Measurements from ENCODE around the gene TECR. TPM values are rescaled to one million over a fixed set of nuclear protein-coding genes. Genes with fewer than 3 reads are reported as not detected.

TECR gene
- total RNA-seq, 4 donors from 2014 or later, result 4.6 to 68.2 (median 33.9) TPM

DNA sequence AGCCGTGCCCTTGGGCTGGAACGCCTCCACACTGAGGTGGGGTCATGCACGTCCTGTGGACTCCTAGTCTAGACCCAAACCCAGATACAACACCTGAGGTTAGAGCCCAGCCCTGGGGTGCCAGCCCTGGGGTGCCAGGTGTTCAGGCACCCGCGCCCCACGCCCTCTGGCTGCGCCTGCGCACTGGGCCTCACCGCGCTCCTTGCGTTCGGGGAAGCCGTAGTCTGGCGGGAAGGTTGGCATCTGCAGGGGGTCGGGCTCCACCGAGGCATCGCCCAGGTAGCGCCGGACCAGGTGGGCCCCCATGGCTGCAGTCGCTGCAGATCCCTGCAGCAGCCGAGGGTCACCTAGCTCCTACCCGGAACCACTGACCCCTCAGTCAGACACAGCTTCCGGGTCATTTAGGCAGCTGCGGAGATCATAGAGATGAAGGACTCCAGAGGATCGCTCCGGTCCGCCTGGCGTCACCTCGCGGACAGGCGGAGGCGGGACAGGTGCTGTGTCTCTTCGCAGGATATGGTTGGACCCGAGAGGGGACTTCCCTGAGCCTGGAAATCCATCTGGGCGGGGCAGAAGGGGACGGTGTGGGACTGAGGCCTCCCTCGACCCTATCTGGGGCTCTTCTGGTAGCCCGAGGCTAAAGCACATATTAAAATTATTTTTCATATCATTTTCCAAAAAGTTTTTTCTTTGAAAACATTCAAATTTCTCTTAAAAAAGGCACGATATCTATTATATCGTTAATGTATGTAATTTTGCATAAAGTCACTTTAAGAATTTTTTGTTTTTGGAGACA is 42.5 kb downstream of the TECR start, which contains the start of gene NDUFB7:
NDUFB7 (minus strand) TSS at position 372 of the 796 bp plus-strand sequence; CDS start at position 306, 66 bp downstream.
- no peaks in the 10 kb centered on the region for H3K9me3 ChIP-seq
- peak within 1 kb of the TSS; percentile 72 to 92 for H3K4me3 ChIP-seq
- H3K27ac ChIP-seq, result peak within 1 kb of the TSS; percentile 63 to 73
- H3K27me3 ChIP-seq, result no peaks in the 10 kb centered on the region
- no peaks in the 10 kb centered on the region for H3K36me3 ChIP-seq
- peak; percentile 88 to 89 for DNase-seq
- TF ChIP-seq POLR2A (IDR thresholded peaks at IDR 0.05), result peak in 1 of 2 donors; percentile 63
- TF ChIP-seq, protein P1, sequence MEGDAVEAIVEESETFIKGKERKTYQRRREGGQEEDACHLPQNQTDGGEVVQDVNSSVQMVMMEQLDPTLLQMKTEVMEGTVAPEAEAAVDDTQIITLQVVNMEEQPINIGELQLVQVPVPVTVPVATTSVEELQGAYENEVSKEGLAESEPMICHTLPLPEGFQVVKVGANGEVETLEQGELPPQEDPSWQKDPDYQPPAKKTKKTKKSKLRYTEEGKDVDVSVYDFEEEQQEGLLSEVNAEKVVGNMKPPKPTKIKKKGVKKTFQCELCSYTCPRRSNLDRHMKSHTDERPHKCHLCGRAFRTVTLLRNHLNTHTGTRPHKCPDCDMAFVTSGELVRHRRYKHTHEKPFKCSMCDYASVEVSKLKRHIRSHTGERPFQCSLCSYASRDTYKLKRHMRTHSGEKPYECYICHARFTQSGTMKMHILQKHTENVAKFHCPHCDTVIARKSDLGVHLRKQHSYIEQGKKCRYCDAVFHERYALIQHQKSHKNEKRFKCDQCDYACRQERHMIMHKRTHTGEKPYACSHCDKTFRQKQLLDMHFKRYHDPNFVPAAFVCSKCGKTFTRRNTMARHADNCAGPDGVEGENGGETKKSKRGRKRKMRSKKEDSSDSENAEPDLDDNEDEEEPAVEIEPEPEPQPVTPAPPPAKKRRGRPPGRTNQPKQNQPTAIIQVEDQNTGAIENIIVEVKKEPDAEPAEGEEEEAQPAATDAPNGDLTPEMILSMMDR (IDR thresholded peaks at IDR 0.05), result peak; percentile 77 to 94 (median 86)
- peaks cover 6 to 11% of the 10 kb centered on the region in 2 donors for H3K4me1 ChIP-seq
- intact Hi-C loops (cut with DNase I; ENCODE audit: low total_unique reads), result no loop called here

GRCh38 chr19:14575428-14575980 is 46.1 kb downstream of the TECR start:
- no peak overlapping the region for H3K4me3 ChIP-seq
- intact Hi-C loops (cut with DNase I; ENCODE audit: low total_unique reads), result no loop called here
- H3K27me3 ChIP-seq, result no peaks in the 10 kb centered on the region
- no peaks in the 10 kb centered on the region for H3K36me3 ChIP-seq
- no peak for TF ChIP-seq POLR2A (IDR thresholded peaks at IDR 0.05)
- TF ChIP-seq, protein P1 (IDR thresholded peaks at IDR 0.05), result no peak
- no peak overlapping the region for H3K27ac ChIP-seq
- H3K9me3 ChIP-seq, result no peaks in the 10 kb centered on the region
- DNase-seq, result no peak
- H3K4me1 ChIP-seq, result peaks cover 6 to 9% of the 10 kb centered on the region in 2 donors

DNA sequence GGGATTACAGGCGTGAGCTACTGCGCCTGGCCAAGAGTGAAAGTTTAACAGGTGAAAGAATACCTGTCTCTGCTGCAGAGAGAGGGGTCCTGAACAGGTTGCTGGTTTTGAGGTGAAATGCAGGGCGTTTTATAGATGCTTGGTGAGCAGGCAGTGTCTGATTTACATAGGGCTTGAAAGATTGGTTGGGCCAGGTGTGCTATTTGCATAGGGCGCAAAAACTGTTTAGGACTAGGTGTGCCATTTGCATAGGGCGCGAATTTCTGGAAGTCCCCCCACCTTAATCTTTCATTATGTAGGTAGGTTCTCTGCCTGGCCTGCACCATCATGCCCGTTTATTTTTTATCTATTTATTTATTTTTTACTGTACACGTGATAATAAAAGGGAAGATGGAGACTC is 47.0 kb downstream of the TECR start:
- Histone ChIP-seq H3K36me3 (no peaks in the 10 kb centered on the region), H3K4me3 (no peak overlapping the region), H3K4me1 (peaks cover 0 to under 1% of the 10 kb centered on the region in 2 donors), H3K9me3 (no peaks in the 10 kb centered on the region), H3K27ac (no peak overlapping the region), H3K27me3 (no peaks in the 10 kb centered on the region)
- TF ChIP-seq, protein P1 (IDR thresholded peaks at IDR 0.05), result no peak
- TF ChIP-seq POLR2A (IDR thresholded peaks at IDR 0.05), result no peak
- intact Hi-C loops (cut with DNase I; ENCODE audit: low total_unique reads), result no loop called here
- DNase-seq, result no peak

DNA sequence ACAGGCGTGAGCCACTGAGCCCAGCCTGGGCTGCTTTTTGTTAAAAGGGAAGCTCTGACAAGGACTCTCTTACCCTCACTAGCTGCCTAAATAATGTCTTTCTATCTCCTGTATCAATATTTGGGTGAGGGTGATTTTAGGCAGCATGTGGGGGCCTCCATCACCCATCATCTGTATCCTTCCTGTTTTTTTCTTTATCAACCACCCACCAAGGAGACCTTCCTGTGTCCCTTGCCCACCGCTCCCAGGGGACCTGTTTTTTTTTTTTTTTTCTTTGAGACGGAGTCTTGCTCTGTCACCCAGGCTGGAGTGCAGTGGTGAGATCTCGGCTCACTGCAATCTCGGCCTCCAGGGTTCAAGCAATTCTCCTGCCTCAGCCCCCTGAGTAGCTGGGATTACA is 47.9 kb downstream of the TECR start:
- Histone ChIP-seq H3K4me1 (no peaks in the 10 kb centered on the region), H3K9me3 (no peaks in the 10 kb centered on the region), H3K36me3 (no peaks in the 10 kb centered on the region), H3K27ac (no peak overlapping the region), H3K27me3 (no peaks in the 10 kb centered on the region), H3K4me3 (no peak overlapping the region)
- DNase-seq, result no peak
- no peak for TF ChIP-seq POLR2A (IDR thresholded peaks at IDR 0.05)
- TF ChIP-seq, protein P1 (IDR thresholded peaks at IDR 0.05), result no peak
- intact Hi-C loops (cut with DNase I; ENCODE audit: low total_unique reads), result no loop called here

- intact Hi-C loops (cut with DNase I; ENCODE audit: low total_unique reads), result no loop called here
- Histone ChIP-seq H3K9me3 (no peaks in the 10 kb centered on the region), H3K27me3 (no peaks in the 10 kb centered on the region), H3K27ac (no peak overlapping the region), H3K36me3 (no peaks in the 10 kb centered on the region), H3K4me1 (no peaks in the 10 kb centered on the region), H3K4me3 (no peak overlapping the region)
- no peak for DNase-seq
- TF ChIP-seq POLR2A (IDR thresholded peaks at IDR 0.05), result no peak
- TF ChIP-seq, protein P1 (IDR thresholded peaks at IDR 0.05), result no peak
Observed at GRCh38 chr19:14577885-14578427, 48.6 kb downstream of the TECR start.

All from uterus (tissue), 4 donors.